T-helper 2 cell (primary cell): ENCODE results near the gene CDKL4.
"Not testable (repeated sequence)": the region's sequence is repeated elsewhere in the genome, so short reads cannot be mapped to it uniquely, and the experiment has no call there.

Experiments used
- DNase-seq, 5 experiments: peaks; one replicate each; pipeline versions ENCODE4 v3.0.0 to v3.0.0-alpha.2; 2012 to 2022

CDKL4 gene

GRCh38 chr2:39140948-39141333 is 102.8 kb downstream of the CDKL4 start:
- not testable (repeated sequence) for DNase-seq

GRCh38 chr2:39140322-39140847 is 103.4 kb downstream of the CDKL4 start:
- no peak for DNase-seq

- DNase-seq, result peak in 1 of 5 experiments; percentile 70
Observed at GRCh38 chr2:39139511-39140237, 104.1 kb downstream of the CDKL4 start.

- DNase-seq, result no peak
Observed at GRCh38 chr2:39138837-39139211, 104.9 kb downstream of the CDKL4 start.

- not testable (repeated sequence) for DNase-seq
Observed at GRCh38 chr2:39138187-39138836, 105.5 kb downstream of the CDKL4 start.

DNA sequence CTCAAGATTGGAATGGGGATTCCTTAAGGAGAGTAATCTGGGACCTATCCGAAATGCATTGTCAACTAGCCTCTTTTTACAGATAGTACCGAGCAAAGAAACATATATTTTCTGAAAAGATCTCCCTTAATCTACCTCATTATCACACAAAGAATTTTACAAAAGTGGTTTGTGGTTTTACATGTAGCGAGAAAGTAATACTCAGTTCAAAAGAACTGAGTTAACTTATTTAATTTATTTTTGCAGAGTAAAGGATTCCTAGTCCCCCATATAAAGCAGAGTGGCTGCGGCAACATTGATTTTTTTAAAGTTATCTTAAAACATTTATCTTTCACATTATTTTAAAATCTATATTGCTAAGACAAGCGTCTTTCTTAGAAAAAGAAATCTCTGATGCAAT is 107.0 kb downstream of the CDKL4 start:
- peak in 1 of 5 experiments; percentile 81 for DNase-seq

DNA sequence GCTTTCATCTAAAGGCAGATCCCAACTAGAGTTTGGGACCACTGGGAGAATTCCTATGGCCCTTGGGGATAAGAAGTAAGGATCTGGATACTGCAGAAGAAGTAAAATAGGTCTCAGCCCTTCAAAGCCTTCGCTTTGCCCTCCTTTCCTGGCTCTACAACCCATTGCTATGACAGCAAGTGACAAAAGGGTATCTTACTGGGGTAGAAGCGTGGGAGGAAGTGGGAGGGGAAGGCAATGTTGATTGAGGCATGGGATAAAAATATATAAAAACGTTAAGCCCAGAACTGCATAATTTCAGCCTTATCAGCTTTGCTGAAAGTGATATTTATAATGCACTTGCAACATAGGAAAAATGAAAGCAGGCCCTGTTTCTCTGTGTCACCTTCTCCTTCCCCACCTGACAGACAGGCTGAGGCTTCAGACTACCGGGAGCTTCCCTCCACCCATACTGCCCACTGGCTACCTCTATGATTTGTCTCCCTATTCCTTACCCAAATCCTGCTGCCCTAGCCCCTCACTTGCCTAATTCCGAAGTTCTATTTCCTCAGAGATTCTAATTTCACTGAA is 108.0 kb downstream of the CDKL4 start:
- no peak for DNase-seq

- DNase-seq, result peak in 1 of 5 experiments; percentile 54
Observed at GRCh38 chr2:39133215-39133851, 110.4 kb downstream of the CDKL4 start.

GRCh38 chr2:39128919-39129391 is 114.8 kb downstream of the CDKL4 start:
- peak in 4 of 5 experiments; percentile 28 to 96 (median 64) for DNase-seq

GRCh38 chr2:39127973-39128372 is 115.8 kb downstream of the CDKL4 start:
- peak in 4 of 5 experiments; percentile 17 to 99 (median 34) for DNase-seq
